HPDE6-E6E7 (cell line): ENCODE measurements around the gene COMP.

Source experiments
- DNase-seq: peaks from one replicate; pipeline ENCODE4 v3.0.0; 2011; ENCODE audit warnings: missing footprints; ENCODE audit errors: extremely low spot score

Gene COMP

GRCh38 chr19:18782559-18783225 lies 8.4 kb downstream of the COMP start:
- no peak for DNase-seq

- DNase-seq = no peak
Observed at GRCh38 chr19:18781885-18782527, 9.1 kb downstream of the COMP start.

- no peak for DNase-seq
Observed at GRCh38 chr19:18781047-18781600, 10.0 kb downstream of the COMP start.

- no peak for DNase-seq
Observed at GRCh38 chr19:18780631-18781030, 10.5 kb downstream of the COMP start.

GRCh38 chr19:18780081-18780480 lies 11.0 kb downstream of the COMP start:
- no peak for DNase-seq

GRCh38 chr19:18778826-18779495 lies 12.1 kb downstream of the COMP start:
- no peak for DNase-seq

- no peak for DNase-seq
Observed at GRCh38 chr19:18778076-18778389, 13.1 kb downstream of the COMP start.

- no peak for DNase-seq
Observed at GRCh38 chr19:18777301-18778075, 13.6 kb downstream of the COMP start.

- DNase-seq = no peak
Observed at GRCh38 chr19:18776736-18777135, 14.4 kb downstream of the COMP start.

- no peak for DNase-seq
Observed at GRCh38 chr19:18776288-18776594, 14.9 kb downstream of the COMP start.

- DNase-seq = no peak
Observed at GRCh38 chr19:18775586-18776287, 15.4 kb downstream of the COMP start.

GRCh38 chr19:18774782-18775444 lies 16.2 kb downstream of the COMP start:
- DNase-seq = no peak

- DNase-seq = no peak
Observed at GRCh38 chr19:18774107-18774506, 17.0 kb downstream of the COMP start.

GRCh38 chr19:18773682-18774081 lies 17.4 kb downstream of the COMP start:
- DNase-seq = no peak

GRCh38 chr19:18772620-18773587 lies 18.2 kb downstream of the COMP start:
- peak; percentile 77 for DNase-seq

GRCh38 chr19:18771328-18772242 lies 19.5 kb downstream of the COMP start:
- no peak for DNase-seq

- no peak for DNase-seq
Observed at GRCh38 chr19:18770663-18771327, 20.3 kb downstream of the COMP start.

- DNase-seq = no peak
Observed at GRCh38 chr19:18769989-18770528, 21.0 kb downstream of the COMP start.
